GM12875 (cell line): ENCODE measurements around the gene ADAMTS18.

Experiments
- H3K4me3 ChIP-seq: one replicate; pipeline ENCODE4 v1.5.1; 2011; ENCODE audit warnings: low read depth, low read length, control low read depth
- TF ChIP-seq, protein P1 (sequence below): IDR thresholded peaks from 2 replicates; pipeline ENCODE4 v1.5.1; 2011; ENCODE audit warnings: low read depth, mild to moderate bottlenecking, control low read depth, inconsistent platforms, low read length, moderate library complexity, borderline replicate concordance; ENCODE audit not compliant: insufficient read depth

The ADAMTS18 gene

DNA sequence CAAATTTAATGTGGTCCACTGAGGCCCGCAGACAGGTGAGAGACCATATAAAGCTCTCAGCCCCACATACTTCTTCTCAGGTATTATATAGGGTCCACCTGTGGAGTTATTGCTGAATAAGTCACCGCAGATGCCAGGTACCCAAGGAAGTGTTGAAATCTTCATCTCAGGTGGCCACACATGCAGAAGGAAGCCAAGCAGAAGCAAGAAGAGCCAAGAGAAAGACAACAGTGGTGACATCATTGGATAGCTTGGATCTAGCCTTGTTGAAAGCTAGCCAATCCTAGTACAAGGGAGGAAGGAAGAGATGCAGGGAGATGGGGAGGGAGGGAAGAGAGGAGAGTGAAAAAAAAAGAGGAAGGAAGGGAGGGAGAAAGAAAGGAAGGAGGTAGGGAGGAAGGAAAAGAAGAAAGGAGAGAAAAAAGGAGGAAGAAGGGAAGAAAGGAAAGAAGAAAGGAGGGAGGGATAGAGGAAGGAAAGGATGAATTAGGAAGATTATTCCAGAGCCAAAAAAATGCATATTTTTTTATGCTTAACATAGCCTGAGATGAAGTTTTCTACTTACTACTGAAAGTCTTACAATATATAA lies 12.5 kb downstream of the ADAMTS18 start:
- H3K4me3 ChIP-seq, result no peak overlapping the region

DNA sequence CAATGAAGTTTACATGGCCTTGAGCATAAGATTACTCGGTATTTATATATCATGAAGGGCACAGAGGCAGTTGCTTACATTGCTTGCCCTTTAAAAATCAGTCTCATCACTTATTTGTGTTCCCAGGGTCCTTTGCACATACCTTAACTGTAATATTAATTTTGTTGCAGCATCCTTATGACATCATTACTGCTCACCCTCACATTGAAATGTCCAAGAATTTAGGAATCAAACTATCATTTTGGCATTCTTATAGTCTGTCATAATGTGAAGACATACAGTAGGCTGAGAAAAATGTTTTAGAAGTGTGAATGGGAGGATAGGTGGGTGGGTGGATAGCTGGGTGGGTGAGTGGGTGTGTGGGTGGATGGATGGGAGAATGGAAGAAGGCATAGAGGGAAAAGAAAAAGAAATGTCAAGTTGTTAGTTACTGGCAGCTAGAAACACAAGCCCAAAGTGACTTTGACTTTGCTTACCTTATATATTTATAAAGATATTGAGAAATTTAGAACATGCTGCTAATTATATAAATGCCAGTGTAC lies 17.8 kb downstream of the ADAMTS18 start:
- TF ChIP-seq, protein P1, sequence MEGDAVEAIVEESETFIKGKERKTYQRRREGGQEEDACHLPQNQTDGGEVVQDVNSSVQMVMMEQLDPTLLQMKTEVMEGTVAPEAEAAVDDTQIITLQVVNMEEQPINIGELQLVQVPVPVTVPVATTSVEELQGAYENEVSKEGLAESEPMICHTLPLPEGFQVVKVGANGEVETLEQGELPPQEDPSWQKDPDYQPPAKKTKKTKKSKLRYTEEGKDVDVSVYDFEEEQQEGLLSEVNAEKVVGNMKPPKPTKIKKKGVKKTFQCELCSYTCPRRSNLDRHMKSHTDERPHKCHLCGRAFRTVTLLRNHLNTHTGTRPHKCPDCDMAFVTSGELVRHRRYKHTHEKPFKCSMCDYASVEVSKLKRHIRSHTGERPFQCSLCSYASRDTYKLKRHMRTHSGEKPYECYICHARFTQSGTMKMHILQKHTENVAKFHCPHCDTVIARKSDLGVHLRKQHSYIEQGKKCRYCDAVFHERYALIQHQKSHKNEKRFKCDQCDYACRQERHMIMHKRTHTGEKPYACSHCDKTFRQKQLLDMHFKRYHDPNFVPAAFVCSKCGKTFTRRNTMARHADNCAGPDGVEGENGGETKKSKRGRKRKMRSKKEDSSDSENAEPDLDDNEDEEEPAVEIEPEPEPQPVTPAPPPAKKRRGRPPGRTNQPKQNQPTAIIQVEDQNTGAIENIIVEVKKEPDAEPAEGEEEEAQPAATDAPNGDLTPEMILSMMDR, result no peak
- no peak overlapping the region for H3K4me3 ChIP-seq

More for the DNA sequence above, 12.5 kb downstream of the ADAMTS18 start:
- TF ChIP-seq, protein P1, result no peak

DNA sequence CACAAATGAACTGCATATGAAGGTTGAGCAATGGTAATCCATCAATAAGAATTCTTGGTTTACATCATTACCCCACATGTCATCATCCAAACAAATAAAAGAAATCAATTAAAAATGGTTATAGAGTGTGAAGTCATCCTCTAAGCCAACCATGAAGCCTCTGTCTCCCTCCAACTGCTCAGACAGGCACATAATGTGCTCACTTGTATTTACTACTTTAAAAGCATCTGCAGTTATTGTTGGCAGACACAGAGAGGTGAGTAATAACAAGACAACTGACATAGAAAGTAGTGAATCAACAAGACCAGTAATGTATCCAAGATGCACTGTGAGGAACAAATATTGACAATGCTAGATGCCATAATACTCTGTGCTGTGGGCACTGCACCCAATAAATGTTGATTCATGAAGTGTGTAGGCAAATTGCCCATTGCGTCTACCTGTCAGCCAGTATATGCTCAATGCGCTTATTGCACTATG lies 20.0 kb downstream of the ADAMTS18 start:
- TF ChIP-seq, protein P1, result no peak
- H3K4me3 ChIP-seq, result no peak overlapping the region

DNA sequence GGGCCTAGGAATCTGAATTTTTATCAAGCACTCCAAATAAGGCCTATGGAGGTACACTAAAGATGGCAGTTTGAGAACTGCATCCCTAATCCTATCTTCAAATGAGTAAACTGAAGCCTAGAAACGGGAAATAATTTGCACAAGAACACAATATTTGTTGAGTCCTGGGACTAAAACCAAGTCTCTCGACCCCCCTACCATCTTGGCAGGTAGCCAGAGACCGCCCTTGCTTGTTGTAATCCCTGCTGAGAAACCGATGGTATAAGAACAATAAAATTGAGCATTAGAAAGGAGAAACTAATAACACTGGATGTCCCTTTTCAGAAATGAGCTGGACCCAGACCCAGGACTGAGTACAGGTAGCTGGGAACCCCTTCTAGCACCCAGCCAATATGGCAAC lies 24.4 kb downstream of the ADAMTS18 start:
- no peak overlapping the region for H3K4me3 ChIP-seq
- TF ChIP-seq, protein P1, result no peak

DNA sequence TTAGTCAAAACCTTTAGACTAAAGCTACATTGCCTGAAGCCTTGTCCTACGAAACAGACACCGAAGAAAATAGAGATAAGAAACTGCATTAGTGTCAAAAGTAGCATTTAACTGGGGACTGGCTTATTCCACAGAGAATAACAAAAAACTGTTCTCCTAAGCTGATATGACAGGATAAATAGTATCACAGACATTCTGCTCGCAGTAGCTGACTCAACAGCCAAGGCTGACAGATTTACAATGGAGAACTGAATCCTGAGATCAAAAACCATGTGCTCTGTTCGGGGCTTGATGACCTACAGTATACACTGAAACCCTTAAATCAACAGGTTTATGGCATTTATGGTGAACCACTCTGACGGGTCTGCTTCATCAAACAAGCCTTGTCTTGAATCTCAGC lies 25.5 kb downstream of the ADAMTS18 start:
- TF ChIP-seq, protein P1, result no peak
- H3K4me3 ChIP-seq, result no peak overlapping the region

DNA sequence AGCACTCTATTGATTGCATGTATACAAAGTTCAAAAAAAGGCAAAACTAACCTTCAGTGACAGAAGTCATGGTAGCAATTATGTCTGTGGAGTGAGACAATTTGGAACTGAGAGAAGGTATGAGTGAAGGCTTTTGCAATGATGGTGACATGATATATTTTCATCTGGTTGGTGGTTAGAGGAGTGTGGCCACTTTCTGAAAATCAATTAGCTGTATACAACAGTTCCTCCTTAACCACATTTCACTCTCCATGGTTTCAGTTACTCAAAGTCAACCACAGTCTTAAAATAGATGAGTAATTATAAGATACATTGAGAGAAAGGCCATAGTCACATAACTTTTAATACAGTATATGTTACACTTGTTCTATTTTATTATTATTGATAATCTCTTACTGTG lies 26.2 kb downstream of the ADAMTS18 start:
- TF ChIP-seq, protein P1, result no peak
- no peak overlapping the region for H3K4me3 ChIP-seq

DNA sequence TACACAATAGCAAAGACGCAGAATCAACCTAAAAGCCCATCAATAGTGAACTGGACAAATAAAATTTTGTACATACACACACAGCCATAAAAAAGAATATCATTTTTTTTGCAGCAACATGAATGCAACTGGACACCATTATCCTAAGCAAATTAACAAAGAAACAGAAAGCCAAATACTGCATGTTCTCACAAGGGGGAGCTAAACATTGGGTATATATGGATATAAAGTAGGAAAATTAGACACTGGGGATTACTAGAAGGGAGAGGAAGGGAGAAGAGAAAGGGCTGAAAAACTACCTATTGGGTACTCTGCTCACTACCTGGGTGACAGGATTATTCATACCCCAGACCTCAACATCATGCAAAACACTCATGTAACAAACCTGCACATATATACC lies 28.2 kb downstream of the ADAMTS18 start:
- H3K4me3 ChIP-seq, result no peak overlapping the region
- TF ChIP-seq, protein P1, result no peak
